HepG2 (cell line): Measurements from ENCODE around the gene RPL37A. TPM values are rescaled to one million over a fixed set of nuclear protein-coding genes. Genes with fewer than 3 reads are reported as not detected.
A peak's percentile ranks its signal among the peaks of the same experiment; 100 is the strongest.

Source experiments
- AHDC1 ChIP-seq: sonication (generic); formaldehyde crosslinking; IDR thresholded peaks from 2 replicates; pipeline ENCODE4 v1.5.1; 2020; ENCODE audit warnings: mild to moderate bottlenecking, missing genetic modification reagents, borderline replicate concordance
- DNMT1 ChIP-seq: sonication (generic); formaldehyde crosslinking; IDR thresholded peaks from 2 replicates; pipeline ENCODE4 v1.5.1; 2020; ENCODE audit warnings: mild to moderate bottlenecking, missing genetic modification reagents
- GRHL1 ChIP-seq: sonication (generic); formaldehyde crosslinking; conservative IDR thresholded peaks from 2 replicates; pipeline ENCODE4 v1.8.0; 2022; ENCODE audit warnings: missing genetic modification reagents
- MEIS2 ChIP-seq: sonication (generic); formaldehyde crosslinking; IDR thresholded peaks from 2 replicates; pipeline ENCODE4 v1.9.0; 2021; ENCODE audit warnings: mild to moderate bottlenecking, missing genetic modification reagents
- PAXIP1 ChIP-seq: sonication (generic); formaldehyde crosslinking; conservative IDR thresholded peaks from 2 replicates; pipeline ENCODE4 v1.4.0; 2020; ENCODE audit warnings: mild to moderate bottlenecking, missing genetic modification reagents, moderate library complexity
- PITX1 ChIP-seq: sonication (generic); formaldehyde crosslinking; IDR thresholded peaks from 2 replicates; pipeline ENCODE4 v1.5.1; 2020; ENCODE audit warnings: mild to moderate bottlenecking, missing genetic modification reagents
- RXRB ChIP-seq: IDR thresholded peaks from 2 replicates; pipeline ENCODE4 v1.6.1; 2016; ENCODE audit warnings: borderline replicate concordance, missing genetic modification reagents, missing compliant biosample characterization
- SNAI1 ChIP-seq: sonication (generic); formaldehyde crosslinking; IDR thresholded peaks from 2 replicates; pipeline ENCODE4 v1.5.0; 2020; ENCODE audit warnings: mild to moderate bottlenecking, missing genetic modification reagents, borderline replicate concordance
- SRF ChIP-seq: IDR thresholded peaks from 2 replicates; pipeline ENCODE4 v1.6.1; 2011; ENCODE audit warnings: mild to moderate bottlenecking, low read depth, low read length, moderate library complexity
- ZNF33B ChIP-seq: sonication (generic); formaldehyde crosslinking; IDR thresholded peaks from 2 replicates; pipeline ENCODE4 v1.5.1; 2020; ENCODE audit warnings: mild to moderate bottlenecking, missing genetic modification reagents
- ZNF775 ChIP-seq: sonication (generic); formaldehyde crosslinking; IDR thresholded peaks from 2 replicates; pipeline ENCODE4 v1.4.0; 2020; ENCODE audit warnings: missing genetic modification reagents, mild to moderate bottlenecking, moderate library complexity, borderline replicate concordance
- polyA plus RNA-seq, 8 experiments: library from polyadenylated mRNA; depleted of rRNA in 3 of 8; stranded (reverse) in 7 of 8; unstranded in 1 of 8; fragments of >200 nt; fragmentation: Illumina TruSeq in 4 of 8; extraction: Trizol in 4 of 8; gene quantifications; 2 replicates each; pipeline versions ENCODE4 v1.2.1 to v1.2.3, GENCODE V29; 2011 to 2016; ENCODE audit warnings: low read depth in 4 of 8, missing spikeins in 1 of 8, mixed read lengths in 1 of 8; ENCODE audit not compliant: insufficient read depth in 1 of 8
- total RNA-seq, 5 experiments: library from RNA; depleted of rRNA; stranded (reverse); fragments of >200 nt; fragmentation: Illumina TruSeq; extraction: Trizol; gene quantifications; 2 replicates each; pipeline ENCODE4 v1.2.3, GENCODE V29; 2016; ENCODE audit warnings: low read depth in 1 of 5

Gene RPL37A
- total and polyA plus RNA-seq, 2 of the 13 experiments (the other 11 are each of a cell fraction or from before 2014, with no cell fraction given), result 6,902 to 7,910 TPM

- TF ChIP-seq RXRB (peak; percentile 28; the same call in 1 of the 2 replicates), ZNF33B (CRISPR knock-in tag) (no peak), SRF (no peak), MEIS2 (CRISPR knock-in tag) (no peak), SNAI1 (CRISPR knock-in tag) (no peak), ZNF775 (CRISPR knock-in tag) (peak; percentile 57; the same call in 1 of the 2 replicates), AHDC1 (CRISPR knock-in tag) (peak; percentile 58; the same call in 1 of the 2 replicates), PITX1 (CRISPR knock-in tag) (no peak), GRHL1 (CRISPR knock-in tag) (no peak), PAXIP1 (CRISPR knock-in tag) (peak; percentile 58), DNMT1 (CRISPR knock-in tag) (no peak)
- TF ChIP-seq, all 625 proteins: peak for 9
Observed at GRCh38 chr2:216532562-216532961, 33.9 kb downstream of the RPL37A start (continued).
